ENCODE data around the gene RNLS.

Gene RNLS

DNA sequence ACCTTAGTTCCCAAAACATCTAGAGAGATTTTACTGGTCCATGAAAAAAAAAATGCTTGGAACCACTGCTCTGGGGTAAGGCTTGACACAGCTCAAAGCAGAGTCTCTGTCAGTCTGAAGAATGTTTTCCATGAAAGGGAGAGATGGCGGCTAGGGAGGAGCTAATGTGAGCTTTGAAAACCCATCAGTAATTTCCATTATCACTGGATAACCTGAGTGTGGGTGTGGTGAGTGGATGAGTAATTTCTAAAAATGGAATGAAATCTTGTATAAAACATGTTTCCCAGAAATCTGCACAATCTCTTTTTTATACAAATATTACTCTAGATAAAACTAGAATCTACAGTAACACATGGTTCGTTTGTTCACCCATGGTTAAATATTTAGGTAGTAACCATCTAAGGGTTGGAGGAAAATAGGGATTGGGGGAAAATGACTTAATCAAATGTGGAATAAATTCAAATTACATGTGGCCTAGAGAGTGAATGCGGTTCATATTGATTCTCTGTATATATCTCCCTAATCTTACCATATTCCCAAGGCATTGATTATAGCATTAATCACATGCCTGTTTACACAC, 289.4 kb downstream of the RNLS start:
- DNase-seq (ENCODE audit: low spot score), result no peak
- Histone ChIP-seq H3K4me3 (no peak overlapping the region), H3K27ac (no peak overlapping the region)
- no peak for TF ChIP-seq CTCF (IDR thresholded peaks at IDR 0.05)

- no peak for DNase-seq (ENCODE audit: low spot score)
- Histone ChIP-seq H3K4me3 (no peak overlapping the region), H3K27ac (no peak overlapping the region)
- no peak for TF ChIP-seq CTCF (IDR thresholded peaks at IDR 0.05)
These were observed 290.0 kb downstream of the RNLS start for GRCh38 chr10:88293073-88293472.

DNA sequence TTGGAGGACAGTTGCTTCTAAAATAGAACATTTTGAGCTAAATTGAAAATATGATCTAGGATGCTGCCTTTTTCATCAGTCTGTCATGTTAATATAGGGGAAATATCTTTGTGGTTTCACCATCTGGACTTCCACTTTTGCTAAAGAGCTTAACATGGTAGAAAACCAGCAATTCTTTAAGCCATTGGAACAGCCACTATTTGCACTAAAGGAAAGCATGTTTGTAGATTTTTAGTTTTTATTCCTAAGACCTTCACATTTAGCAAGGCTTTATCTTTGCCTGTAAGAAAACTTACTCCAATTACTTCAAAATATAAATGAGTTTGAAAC, 291.0 kb downstream of the RNLS start:
- Histone ChIP-seq H3K4me3 (no peak overlapping the region), H3K27ac (no peak overlapping the region)
- TF ChIP-seq CTCF (IDR thresholded peaks at IDR 0.05), result no peak
- no peak for DNase-seq (ENCODE audit: low spot score)

DNA sequence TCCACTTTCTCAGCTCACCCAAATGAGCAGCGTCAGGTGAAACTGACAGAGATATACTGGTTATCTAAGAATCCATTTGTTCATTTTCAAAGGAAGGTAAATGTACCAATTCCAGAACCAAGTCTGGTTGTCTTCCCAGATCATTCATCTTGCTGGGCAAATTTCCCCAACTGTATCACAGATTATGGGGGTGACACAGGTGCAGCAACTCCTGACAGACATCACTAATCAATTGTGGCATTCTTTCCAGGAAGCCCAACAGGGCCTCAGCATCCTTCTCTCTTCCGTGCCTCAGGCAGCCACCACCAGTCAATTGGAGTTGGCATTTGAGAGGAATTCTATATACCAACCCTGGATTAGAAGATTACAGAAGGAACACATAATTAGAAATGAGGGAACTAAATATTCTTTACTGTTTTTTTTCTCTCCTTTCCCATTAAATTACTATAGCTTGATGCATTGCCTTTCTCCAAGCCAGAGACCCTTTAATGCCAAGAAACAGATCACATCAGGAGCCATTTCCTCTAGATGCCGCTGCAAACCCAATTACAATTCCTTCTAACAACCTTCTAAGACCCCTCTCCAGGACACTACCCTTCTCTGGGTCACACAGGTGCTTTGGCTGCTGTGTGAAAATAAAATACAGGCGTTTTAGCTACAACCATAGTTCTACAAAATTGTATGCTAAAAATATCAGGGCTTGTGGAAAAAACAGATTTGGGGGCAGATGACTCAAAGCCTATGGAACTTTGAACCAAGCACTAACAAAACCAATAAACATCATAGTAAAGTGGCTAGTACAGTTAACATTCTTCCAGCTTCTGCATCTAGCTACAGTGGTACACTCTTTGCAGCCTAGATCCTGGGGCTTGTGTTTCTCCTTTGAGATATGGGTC, 291.6 kb downstream of the RNLS start:
- no peak overlapping the region for H3K4me3 ChIP-seq
- no peak for TF ChIP-seq CTCF (IDR thresholded peaks at IDR 0.05)

DNA sequence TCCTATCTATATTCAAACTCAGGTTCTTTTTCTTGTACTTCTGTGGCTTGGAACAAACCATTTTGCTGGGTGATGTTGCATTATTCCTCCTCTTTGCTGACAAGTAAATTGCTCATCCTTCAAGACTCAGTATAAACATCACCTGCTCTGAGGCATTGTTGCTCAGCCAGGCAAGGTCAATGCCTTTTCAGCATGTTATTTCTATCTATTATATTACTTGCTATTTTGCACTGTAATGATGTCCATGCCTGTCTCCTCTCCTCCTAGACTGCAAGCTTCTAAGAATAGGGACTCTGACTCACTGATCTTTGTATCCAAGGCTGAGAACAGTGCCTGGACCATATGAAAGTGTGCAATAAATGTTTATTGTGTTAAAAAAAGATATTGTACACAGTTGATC, 293.8 kb downstream of the RNLS start:
- Histone ChIP-seq H3K27ac (no peak overlapping the region), H3K4me3 (no peak overlapping the region)
- DNase-seq (ENCODE audit: low spot score), result no peak
- TF ChIP-seq CTCF (IDR thresholded peaks at IDR 0.05), result no peak

More for the DNA sequence above, 291.6 kb downstream of the RNLS start:
- H3K27ac ChIP-seq, result no peak overlapping the region
- DNase-seq (ENCODE audit: low spot score), result no peak

DNA sequence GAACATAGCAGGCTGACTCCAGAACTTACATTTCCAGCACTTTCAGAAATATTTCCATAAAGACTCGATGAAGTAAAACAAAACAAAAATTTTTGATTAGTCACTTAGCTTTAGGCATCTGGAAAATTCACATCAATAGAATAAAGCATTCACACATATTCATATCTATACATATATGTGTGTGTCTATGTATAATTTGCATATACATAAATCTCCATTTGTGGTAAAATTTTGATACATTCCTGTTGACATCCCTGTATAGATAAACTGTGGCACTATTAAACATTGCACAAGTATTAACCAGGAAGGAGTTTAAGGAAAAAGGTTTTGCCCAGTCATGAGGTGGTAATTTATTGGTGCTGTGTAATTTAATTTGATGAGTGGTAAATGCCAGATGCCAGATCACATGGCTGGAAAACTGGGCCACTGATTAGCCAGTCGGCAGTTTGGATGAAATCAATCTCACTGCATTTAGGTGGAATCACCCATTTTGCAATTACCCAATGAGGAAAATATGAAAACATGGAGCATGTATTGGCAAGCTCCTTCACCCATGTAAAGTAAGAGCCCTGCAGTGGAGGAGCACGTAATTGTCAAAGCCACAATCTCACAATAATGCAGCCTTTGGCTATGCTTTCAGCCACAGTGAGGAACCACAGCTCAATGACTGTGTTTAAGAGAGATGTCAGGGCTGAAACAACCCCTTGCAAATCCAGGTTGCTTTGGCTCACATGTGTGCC, 294.6 kb downstream of the RNLS start:
- Histone ChIP-seq H3K4me3 (no peak overlapping the region), H3K27ac (no peak overlapping the region)
- DNase-seq (ENCODE audit: low spot score), result no peak
- no peak for TF ChIP-seq CTCF (IDR thresholded peaks at IDR 0.05)
